IPS DF 6.9 (cell line): ENCODE data around the gene SCRN1.

Experiments used
- DNase-seq: peaks from one replicate; pipeline ENCODE4 v3.0.0-alpha.2; 2013; ENCODE audit warnings: low read depth, low spot score
- H3K27ac ChIP-seq: one replicate; pipeline ENCODE4 v1.5.1; 2013; ENCODE audit warnings: low read length, control low read depth
- H3K27me3 ChIP-seq: 2 replicates; pipeline ENCODE4 v1.6.1; 2013; ENCODE audit warnings: mild to moderate bottlenecking, low read length; ENCODE audit not compliant: control insufficient read depth, insufficient read depth
- H3K36me3 ChIP-seq: 2 replicates; pipeline ENCODE4 v1.6.1; 2013; ENCODE audit warnings: low read length; ENCODE audit not compliant: control insufficient read depth, insufficient read depth
- H3K4me1 ChIP-seq: 2 replicates; pipeline ENCODE4 v1.6.1; 2013; ENCODE audit warnings: low read length; ENCODE audit not compliant: control insufficient read depth, insufficient read depth
- H3K4me3 ChIP-seq: 2 replicates; pipeline ENCODE4 v1.5.1; 2013; ENCODE audit warnings: mild to moderate bottlenecking, low read length
- H3K9me3 ChIP-seq: 2 replicates; pipeline ENCODE4 v1.6.1; 2013; ENCODE audit warnings: low read length, inconsistent platforms; ENCODE audit not compliant: control insufficient read depth, insufficient read depth
- WGBS: extraction: QIAGEN DNeasy Blood & Tissue Kit; methylation state at CpG from one replicate; pipeline ENCODE4 v1.1.7; 2013; ENCODE audit warnings: mixed read lengths, missing lambda C conversion rate; ENCODE audit not compliant: insufficient read length, insufficient coverage; 5-methylcytosine and 5-hydroxymethylcytosine counted together

SCRN1 gene

GRCh38 chr7:29989257-29989995 is at the start of gene SCRN1:
TSS of gene SCRN1 (minus strand) at chr7:29989801. CDS start at chr7:29969067, 20,734 bp downstream.
- DNase-seq: no peak
- H3K36me3 ChIP-seq: no peaks in the 10 kb centered on the region
- H3K4me3 ChIP-seq: peak within 1 kb of the TSS; percentile 99
- H3K27ac ChIP-seq: no peak within 1 kb of the TSS
- 0 out of 2 replicates have a peak, but pooled peaks cover 1% of the 10 kb centered on the region for H3K4me1 ChIP-seq
- H3K9me3 ChIP-seq: no peaks in the 10 kb centered on the region
- no CpG with 5 or more reads among the region's 79 CpGs for WGBS
- H3K27me3 ChIP-seq: no peaks in the 10 kb centered on the region

- no peak for DNase-seq
- Histone ChIP-seq H3K27ac (no peak overlapping the region), H3K4me1 (0 out of 2 replicates have a peak, but pooled peaks cover 1% of the 10 kb centered on the region), H3K9me3 (no peaks in the 10 kb centered on the region), H3K36me3 (no peaks in the 10 kb centered on the region), H3K27me3 (no peaks in the 10 kb centered on the region), H3K4me3 (no peak overlapping the region)
- 100% methylated on average over 2 of the region's 3 CpGs for WGBS
Observed at GRCh38 chr7:30038196-30038980, 48.8 kb upstream of the SCRN1 start.

- Histone ChIP-seq H3K27me3 (no peaks in the 10 kb centered on the region), H3K36me3 (no peaks in the 10 kb centered on the region), H3K9me3 (no peaks in the 10 kb centered on the region), H3K27ac (no peak overlapping the region), H3K4me1 (0 out of 2 replicates have a peak, but pooled peaks cover 1% of the 10 kb centered on the region), H3K4me3 (no peak overlapping the region)
- no CpG with 5 or more reads among the region's 2 CpGs for WGBS
- no peak for DNase-seq
Observed at GRCh38 chr7:30036220-30036619, 46.6 kb upstream of the SCRN1 start.

GRCh38 chr7:30034501-30034900 is 44.9 kb upstream of the SCRN1 start:
- DNase-seq: no peak
- Histone ChIP-seq H3K9me3 (no peaks in the 10 kb centered on the region), H3K4me1 (no peaks in the 10 kb centered on the region), H3K27me3 (no peaks in the 10 kb centered on the region), H3K27ac (no peak overlapping the region), H3K36me3 (no peaks in the 10 kb centered on the region), H3K4me3 (no peak overlapping the region)
- no CpG with 5 or more reads among the region's 3 CpGs for WGBS

GRCh38 chr7:30032310-30033125 is 42.9 kb upstream of the SCRN1 start:
- H3K9me3 ChIP-seq: no peaks in the 10 kb centered on the region
- WGBS: no CpG with 5 or more reads among the region's 4 CpGs
- no peak overlapping the region for H3K4me3 ChIP-seq
- no peaks in the 10 kb centered on the region for H3K36me3 ChIP-seq
- DNase-seq: no peak
- no peaks in the 10 kb centered on the region; the same call in 1 of the 2 replicates for H3K4me1 ChIP-seq
- no peak overlapping the region for H3K27ac ChIP-seq
- no peaks in the 10 kb centered on the region for H3K27me3 ChIP-seq

GRCh38 chr7:30029696-30030095 is 40.1 kb upstream of the SCRN1 start:
- Histone ChIP-seq H3K4me3 (peak overlapping the region; percentile 2; the same call in 1 of the 2 replicates), H3K36me3 (no peaks in the 10 kb centered on the region), H3K4me1 (no peaks in the 10 kb centered on the region; the same call in 1 of the 2 replicates), H3K27ac (no peak overlapping the region), H3K27me3 (no peaks in the 10 kb centered on the region), H3K9me3 (no peaks in the 10 kb centered on the region)
- DNase-seq: no peak
- WGBS: no CpG with 5 or more reads among the region's 6 CpGs

GRCh38 chr7:30028749-30029635 is 39.4 kb upstream of the SCRN1 start:
- no peak overlapping the region for H3K27ac ChIP-seq
- H3K27me3 ChIP-seq: no peaks in the 10 kb centered on the region
- no peaks in the 10 kb centered on the region for H3K9me3 ChIP-seq
- H3K36me3 ChIP-seq: no peaks in the 10 kb centered on the region
- H3K4me3 ChIP-seq: peak overlapping the region; percentile 96
- DNase-seq: no peak
- no peaks in the 10 kb centered on the region; the same call in 1 of the 2 replicates for H3K4me1 ChIP-seq
- WGBS: no CpG with 5 or more reads among the region's 42 CpGs

GRCh38 chr7:30028216-30028748 is 38.7 kb upstream of the SCRN1 start, which contains the start of gene PLEKHA8:
TSS of gene PLEKHA8 (plus strand) at chr7:30028412. CDS start at chr7:30028763, 351 bp downstream.
- H3K27me3 ChIP-seq: no peaks in the 10 kb centered on the region
- DNase-seq: peak; percentile 80
- WGBS: no CpG with 5 or more reads among the region's 70 CpGs
- no peaks in the 10 kb centered on the region for H3K36me3 ChIP-seq
- H3K4me3 ChIP-seq: peak within 1 kb of the TSS; percentile 96
- no peaks in the 10 kb centered on the region for H3K9me3 ChIP-seq
- no peak within 1 kb of the TSS for H3K27ac ChIP-seq
- no peaks in the 10 kb centered on the region; the same call in 1 of the 2 replicates for H3K4me1 ChIP-seq

GRCh38 chr7:30027740-30028215 is 38.2 kb upstream of the SCRN1 start:
- no peaks in the 10 kb centered on the region for H3K36me3 ChIP-seq
- no peaks in the 10 kb centered on the region; the same call in 1 of the 2 replicates for H3K4me1 ChIP-seq
- no peaks in the 10 kb centered on the region for H3K27me3 ChIP-seq
- no peaks in the 10 kb centered on the region for H3K9me3 ChIP-seq
- no peak for DNase-seq
- H3K4me3 ChIP-seq: peak overlapping the region; percentile 96; the same call in 1 of the 2 replicates
- WGBS: no CpG with 5 or more reads among the region's 9 CpGs
- no peak overlapping the region for H3K27ac ChIP-seq
